Measurements from ENCODE around the gene FAM163B. TPM values are rescaled to one million over a fixed set of nuclear protein-coding genes. Genes with fewer than 3 reads are reported as not detected.

Gene FAM163B
- total RNA-seq, 4 donors from 2014 or later = not detected

DNA sequence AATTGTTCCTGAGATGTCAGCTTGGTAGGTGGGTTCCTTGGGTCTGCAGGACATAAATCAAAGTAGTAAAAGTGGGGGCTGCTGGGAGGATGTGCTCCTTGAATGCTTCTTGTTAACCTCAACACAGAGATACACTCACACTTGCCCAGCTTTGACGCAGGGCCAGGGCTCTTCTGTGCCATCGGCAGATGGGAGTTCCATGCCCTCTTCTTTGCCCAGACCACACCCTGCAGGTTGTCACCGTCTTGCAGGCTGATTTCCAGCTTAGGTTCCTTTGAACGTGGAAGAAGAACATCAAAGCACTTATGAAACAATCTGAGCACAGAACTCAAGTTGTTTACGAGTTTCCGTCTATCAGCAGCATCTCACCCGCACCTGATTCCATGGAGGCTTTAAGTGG lies 38.0 kb upstream of the FAM163B start:
- intact Hi-C loops (cut with DNase I; ENCODE audit: low total_unique reads) = no loop called here
- 42 to 54% methylated on average over 7 of the region's 7 CpGs for WGBS, 2 donors
- H3K4me3 ChIP-seq (ENCODE audit: low read depth, poor library complexity, severe bottlenecking) = no peak overlapping the region
- DNase-seq (ENCODE audit: low spot score in 2 of 2) = no peak
- no peak for TF ChIP-seq POLR2A (IDR thresholded peaks at IDR 0.05)
- TF ChIP-seq CTCF (IDR thresholded peaks at IDR 0.05) = no peak

- no peak for DNase-seq (ENCODE audit: low spot score in 2 of 2)
- intact Hi-C loops (cut with DNase I; ENCODE audit: low total_unique reads) = no loop called here
- TF ChIP-seq CTCF (IDR thresholded peaks at IDR 0.05) = no peak
- no peak for TF ChIP-seq POLR2A (IDR thresholded peaks at IDR 0.05)
- H3K4me3 ChIP-seq (ENCODE audit: low read depth, poor library complexity, severe bottlenecking) = no peak overlapping the region
- WGBS, 2 donors = 45 to 48% methylated on average over 10 of the region's 10 CpGs
These were observed 36.0 kb upstream of the FAM163B start for GRCh38 chr9:133645021-133645765.

DNA sequence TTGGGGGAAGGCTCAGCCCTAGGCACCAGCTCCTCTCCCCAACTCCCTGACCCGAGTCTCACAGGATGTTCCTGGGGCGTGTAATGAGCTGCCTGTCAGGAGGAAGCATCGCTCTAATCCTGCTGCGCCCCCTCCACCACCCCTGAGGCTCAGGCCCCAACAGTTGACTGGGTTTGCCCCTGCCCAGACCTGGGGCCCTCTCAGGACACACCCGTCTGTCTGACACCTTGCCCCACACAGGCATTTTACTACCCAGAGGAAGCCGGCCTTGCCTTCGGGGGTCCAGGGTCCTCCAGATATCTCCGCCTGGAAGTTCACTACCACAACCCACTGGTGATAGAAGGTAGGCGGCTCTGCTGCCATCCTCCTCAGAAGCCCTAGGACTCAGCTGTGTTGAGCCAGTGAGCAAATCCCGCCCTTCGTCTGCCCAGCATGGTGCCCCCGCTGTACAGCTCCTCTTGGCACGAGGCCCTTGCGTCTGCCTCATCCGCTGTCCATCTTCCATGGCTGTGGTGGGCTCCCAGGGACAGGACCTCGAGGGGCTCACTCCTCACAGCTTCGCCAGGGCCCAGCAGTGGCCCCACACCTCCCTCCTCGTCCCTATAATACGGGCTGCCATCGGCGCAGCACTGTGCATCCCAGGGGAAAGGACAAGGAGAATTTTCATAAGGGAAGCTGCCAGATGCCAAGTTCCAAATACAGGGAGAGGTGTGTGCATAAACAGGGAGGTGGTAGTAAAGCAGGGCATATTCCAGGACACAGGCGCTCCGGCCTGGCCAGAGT lies 35.0 kb upstream of the FAM163B start:
- WGBS, 2 donors = 82 to 83% methylated on average over 23 of the region's 23 CpGs
- intact Hi-C loops (cut with DNase I; ENCODE audit: low total_unique reads) = no loop called here
- H3K4me3 ChIP-seq (ENCODE audit: low read depth, poor library complexity, severe bottlenecking) = no peak overlapping the region
- no peak for TF ChIP-seq POLR2A (IDR thresholded peaks at IDR 0.05)
- no peak for TF ChIP-seq CTCF (IDR thresholded peaks at IDR 0.05)
- no peak for DNase-seq (ENCODE audit: low spot score in 2 of 2)

DNA sequence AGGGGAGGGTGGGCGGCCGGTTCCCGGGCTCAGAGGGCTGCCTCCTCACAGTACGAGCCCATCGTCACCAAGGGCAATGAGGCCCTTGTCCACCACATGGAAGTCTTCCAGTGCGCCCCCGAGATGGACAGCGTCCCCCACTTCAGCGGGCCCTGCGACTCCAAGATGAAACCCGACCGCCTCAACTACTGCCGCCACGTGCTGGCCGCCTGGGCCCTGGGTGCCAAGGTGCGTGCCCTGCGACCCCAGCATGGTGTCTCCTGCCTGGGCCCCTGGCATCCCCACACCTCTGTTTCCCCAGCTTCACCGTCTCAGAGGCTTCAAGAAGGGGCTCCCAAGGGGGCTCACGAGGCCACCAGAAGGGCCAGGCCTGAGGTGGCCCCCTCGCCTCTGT lies 34.2 kb upstream of the FAM163B start:
- no peak for DNase-seq (ENCODE audit: low spot score in 2 of 2)
- WGBS, 2 donors = 90 to 91% methylated on average over 15 to 20 of the region's 20 CpGs
- intact Hi-C loops (cut with DNase I; ENCODE audit: low total_unique reads) = no loop called here
- no peak for TF ChIP-seq POLR2A (IDR thresholded peaks at IDR 0.05)
- no peak for TF ChIP-seq CTCF (IDR thresholded peaks at IDR 0.05)
- no peak overlapping the region for H3K4me3 ChIP-seq (ENCODE audit: low read depth, poor library complexity, severe bottlenecking)

- H3K4me3 ChIP-seq (ENCODE audit: low read depth, poor library complexity, severe bottlenecking) = no peak overlapping the region
- intact Hi-C loops (cut with DNase I; ENCODE audit: low total_unique reads) = no loop called here
- TF ChIP-seq POLR2A (IDR thresholded peaks at IDR 0.05) (no peak), CTCF (IDR thresholded peaks at IDR 0.05) (no peak)
- DNase-seq (ENCODE audit: low spot score in 2 of 2) = no peak
- 81 to 88% methylated on average over 14 to 15 of the region's 16 CpGs for WGBS, 2 donors
These were observed 33.6 kb upstream of the FAM163B start for GRCh38 chr9:133642708-133643361.
